ENCODE measurements around the gene APLP2. TPM values are rescaled to one million over a fixed set of nuclear protein-coding genes. Genes with fewer than 3 reads are reported as not detected.

APLP2 gene
- total and polyA plus RNA-seq, 3 experiments from 2014 or later = 58.5 to 60.1 (median 58.8) TPM

- H3K4me1 ChIP-seq (ENCODE audit: insufficient read depth, low read length) = no peaks in the 10 kb centered on the region
- Mint-ChIP-seq H3K4me3 (no peak overlapping the region), H3K4me1 (no peaks in the 10 kb centered on the region), H3K36me3 (peaks cover 0 to 87% (median 23%) of the 10 kb centered on the region in 3 donors), H3K27ac (peak overlapping the region in 1 of 8 donors; percentile 2), H3K27me3 (no peaks in the 10 kb centered on the region), H3K9me3 (no peaks in the 10 kb centered on the region)
- H3K9me3 ChIP-seq (ENCODE audit: low read length) = no peaks in the 10 kb centered on the region
- no peaks in the 10 kb centered on the region for H3K27me3 ChIP-seq (ENCODE audit: insufficient read depth, low read length, poor library complexity, severe bottlenecking)
- DNase-seq = peak; percentile 10 to 64 (median 51)
- H3K36me3 ChIP-seq (ENCODE audit: insufficient read depth, low read length) = peaks cover 18% of the 10 kb centered on the region
- CTCF ChIA-PET = interaction anchor here (0.7 to 9.6 kb wide), 37 partner anchors 9 to 382 kb away, joined by 3 to 159 read pairs (median 4); partner anchors contain the start of gene PRDM10
- POLR2A ChIA-PET = interaction anchor here (1.5 to 1.7 kb wide), 2 partner anchors 130 to 209 kb away, joined by 7 to 10 read pairs; partner anchors contain the start of gene PRDM10
- H3K4me3 ChIP-seq (ENCODE audit: low read length) = no peak overlapping the region
- H3K27ac ChIP-seq (ENCODE audit: low read depth, low read length) = no peak overlapping the region
These were observed 62.5 kb downstream of the APLP2 start for GRCh38 chr11:130131961-130132850.

GRCh38 chr11:130133716-130134115 is 64.0 kb downstream of the APLP2 start:
- no peaks in the 10 kb centered on the region for H3K27me3 ChIP-seq (ENCODE audit: insufficient read depth, low read length, poor library complexity, severe bottlenecking)
- peaks cover 12% of the 10 kb centered on the region for H3K36me3 ChIP-seq (ENCODE audit: insufficient read depth, low read length)
- H3K4me1 Mint-ChIP-seq = no peaks in the 10 kb centered on the region
- CTCF ChIA-PET = interaction anchor here (1.5 to 9.6 kb wide), 3 partner anchors 14 to 301 kb away, joined by 5 to 159 read pairs (median 9); no protein-coding TSS in a partner anchor
- H3K9me3 ChIP-seq (ENCODE audit: low read length) = no peaks in the 10 kb centered on the region
- H3K4me3 Mint-ChIP-seq = no peak overlapping the region
- POLR2A ChIA-PET = no interaction called here
- H3K27me3 Mint-ChIP-seq = no peaks in the 10 kb centered on the region
- DNase-seq = no peak
- H3K36me3 Mint-ChIP-seq = peaks cover 3 to 85% (median 27%) of the 10 kb centered on the region in 3 donors
- no peak overlapping the region for H3K4me3 ChIP-seq (ENCODE audit: low read length)
- H3K4me1 ChIP-seq (ENCODE audit: insufficient read depth, low read length) = no peaks in the 10 kb centered on the region
- H3K27ac Mint-ChIP-seq = peak overlapping the region in 1 of 8 donors; percentile 63
- H3K9me3 Mint-ChIP-seq = no peaks in the 10 kb centered on the region
- no peak overlapping the region for H3K27ac ChIP-seq (ENCODE audit: low read depth, low read length)

GRCh38 chr11:130136107-130136506 is 66.4 kb downstream of the APLP2 start:
- Mint-ChIP-seq H3K36me3 (peaks cover 3 to 84% (median 24%) of the 10 kb centered on the region in 3 donors), H3K27me3 (no peaks in the 10 kb centered on the region), H3K27ac (no peak overlapping the region)

GRCh38 chr11:130137999-130138398 is 68.3 kb downstream of the APLP2 start:
- CTCF ChIA-PET = interaction anchor here (9.6 kb wide), 1 partner anchor 216 kb away, joined by 159 read pairs; no protein-coding TSS in a partner anchor
- Mint-ChIP-seq H3K9me3 (no peaks in the 10 kb centered on the region), H3K4me3 (no peak overlapping the region)

More at GRCh38 chr11:130136107-130136506, 66.4 kb downstream of the APLP2 start:
- H3K9me3 ChIP-seq (ENCODE audit: low read length) = no peaks in the 10 kb centered on the region
- H3K4me1 ChIP-seq (ENCODE audit: insufficient read depth, low read length) = no peaks in the 10 kb centered on the region
- H3K4me3 ChIP-seq (ENCODE audit: low read length) = no peak overlapping the region
- no peak overlapping the region for H3K27ac ChIP-seq (ENCODE audit: low read depth, low read length)
- no peaks in the 10 kb centered on the region for H3K27me3 ChIP-seq (ENCODE audit: insufficient read depth, low read length, poor library complexity, severe bottlenecking)
- no peak for DNase-seq
- no peaks in the 10 kb centered on the region for H3K4me1 Mint-ChIP-seq
- ChIA-PET POLR2A (no interaction called here), CTCF (interaction anchor here (9.6 kb wide), 1 partner anchor 214 kb away, joined by 159 read pairs; no protein-coding TSS in a partner anchor)
- no peak overlapping the region for H3K4me3 Mint-ChIP-seq
- H3K9me3 Mint-ChIP-seq = no peaks in the 10 kb centered on the region
- H3K36me3 ChIP-seq (ENCODE audit: insufficient read depth, low read length) = peaks cover 6% of the 10 kb centered on the region

GRCh38 chr11:130139401-130139800 is 69.7 kb downstream of the APLP2 start:
- ChIA-PET POLR2A (no interaction called here), CTCF (no interaction called here)
- peaks cover 3 to 87% (median 21%) of the 10 kb centered on the region in 3 donors for H3K36me3 Mint-ChIP-seq
- DNase-seq = no peak
- Histone ChIP-seq H3K4me1 (ENCODE audit: insufficient read depth, low read length) (no peaks in the 10 kb centered on the region), H3K36me3 (ENCODE audit: insufficient read depth, low read length) (no peaks in the 10 kb centered on the region), H3K9me3 (ENCODE audit: low read length) (no peaks in the 10 kb centered on the region), H3K27ac (ENCODE audit: low read depth, low read length) (no peak overlapping the region), H3K27me3 (ENCODE audit: insufficient read depth, low read length, poor library complexity, severe bottlenecking) (no peaks in the 10 kb centered on the region), H3K4me3 (ENCODE audit: low read length) (no peak overlapping the region)
- H3K4me1 Mint-ChIP-seq = no peaks in the 10 kb centered on the region
- H3K4me3 Mint-ChIP-seq = no peak overlapping the region
- H3K27ac Mint-ChIP-seq = no peak overlapping the region
- peaks cover 0 to 2% of the 10 kb centered on the region in 2 donors for H3K27me3 Mint-ChIP-seq
- no peaks in the 10 kb centered on the region for H3K9me3 Mint-ChIP-seq

More at GRCh38 chr11:130137999-130138398, 68.3 kb downstream of the APLP2 start:
- no peak overlapping the region for H3K27ac Mint-ChIP-seq
- DNase-seq = no peak
- Histone ChIP-seq H3K4me1 (ENCODE audit: insufficient read depth, low read length) (no peaks in the 10 kb centered on the region), H3K36me3 (ENCODE audit: insufficient read depth, low read length) (peaks cover 6% of the 10 kb centered on the region), H3K27me3 (ENCODE audit: insufficient read depth, low read length, poor library complexity, severe bottlenecking) (no peaks in the 10 kb centered on the region), H3K27ac (ENCODE audit: low read depth, low read length) (no peak overlapping the region), H3K9me3 (ENCODE audit: low read length) (no peaks in the 10 kb centered on the region), H3K4me3 (ENCODE audit: low read length) (no peak overlapping the region)
- H3K4me1 Mint-ChIP-seq = no peaks in the 10 kb centered on the region
- POLR2A ChIA-PET = no interaction called here
- no peaks in the 10 kb centered on the region for H3K27me3 Mint-ChIP-seq
- H3K36me3 Mint-ChIP-seq = peaks cover 3 to 86% (median 24%) of the 10 kb centered on the region in 3 donors

GRCh38 chr11:130141561-130142341 is 72.1 kb downstream of the APLP2 start:
- H3K4me1 Mint-ChIP-seq = peaks cover 7 to 8% (median 7%) of the 10 kb centered on the region in 3 donors
- H3K36me3 ChIP-seq (ENCODE audit: insufficient read depth, low read length) = peaks cover 5% of the 10 kb centered on the region
- no peaks in the 10 kb centered on the region for H3K9me3 Mint-ChIP-seq
- no peak overlapping the region for H3K27ac ChIP-seq (ENCODE audit: low read depth, low read length)
- peaks cover 0 to 2% of the 10 kb centered on the region in 2 donors for H3K27me3 Mint-ChIP-seq
- H3K4me3 Mint-ChIP-seq = no peak overlapping the region
- DNase-seq = no peak
- peaks cover 3 to 77% (median 22%) of the 10 kb centered on the region in 3 donors for H3K36me3 Mint-ChIP-seq
- H3K4me3 ChIP-seq (ENCODE audit: low read length) = no peak overlapping the region
- ChIA-PET CTCF (no interaction called here), POLR2A (no interaction called here)
- no peak overlapping the region for H3K27ac Mint-ChIP-seq
- peaks cover 4% of the 10 kb centered on the region for H3K4me1 ChIP-seq (ENCODE audit: insufficient read depth, low read length)
- H3K9me3 ChIP-seq (ENCODE audit: low read length) = no peaks in the 10 kb centered on the region
- H3K27me3 ChIP-seq (ENCODE audit: insufficient read depth, low read length, poor library complexity, severe bottlenecking) = no peaks in the 10 kb centered on the region

GRCh38 chr11:130144141-130144540 is 74.4 kb downstream of the APLP2 start:
- H3K4me3 ChIP-seq (ENCODE audit: low read length) = no peak overlapping the region
- DNase-seq = no peak
- Mint-ChIP-seq H3K27me3 (peaks cover 0 to 2% of the 10 kb centered on the region in 2 donors), H3K4me1 (peaks cover 11 to 19% (median 12%) of the 10 kb centered on the region in 3 donors), H3K9me3 (no peaks in the 10 kb centered on the region), H3K27ac (peak overlapping the region in 2 of 8 donors; percentile 43 to 57), H3K4me3 (peak overlapping the region in 1 of 7 donors; percentile 2), H3K36me3 (peaks cover 0 to 58% (median 15%) of the 10 kb centered on the region in 3 donors)
- H3K4me1 ChIP-seq (ENCODE audit: insufficient read depth, low read length) = peaks cover 9% of the 10 kb centered on the region
- H3K27me3 ChIP-seq (ENCODE audit: insufficient read depth, low read length, poor library complexity, severe bottlenecking) = no peaks in the 10 kb centered on the region
- H3K27ac ChIP-seq (ENCODE audit: low read depth, low read length) = no peak overlapping the region
- H3K9me3 ChIP-seq (ENCODE audit: low read length) = no peaks in the 10 kb centered on the region
- POLR2A ChIA-PET = no interaction called here
- peaks cover 5% of the 10 kb centered on the region for H3K36me3 ChIP-seq (ENCODE audit: insufficient read depth, low read length)
- CTCF ChIA-PET = no interaction called here

Data from CD8-positive, alpha-beta memory T cell (primary cell).